Activated CD4-positive, alpha-beta T cell treated with anti-CD3 and anti-CD28 coated beads, Interleukin-2, Interleukin-4, amounts not matched to agents 100 ng/mL and 50 ng/mL, durations not matched to agents 16 hours and 8 hours (primary cell): ENCODE results near the gene TMEM269.

ENCODE experiments used
- DNase-seq: peaks from one replicate; pipeline ENCODE4 v3.0.0-alpha.2; 2020; ENCODE audit warnings: low spot score

The TMEM269 gene

GRCh38 chr1:42784946-42785693 is at the start of gene TMEM269:
TMEM269 (plus strand) TSS chr1:42784991; CDS start chr1:42789894, 4,903 bp downstream.
- DNase-seq, result peak; percentile 34

- no peak for DNase-seq
Measured at GRCh38 chr1:42735056-42735455, 49.7 kb upstream of the TMEM269 start.

GRCh38 chr1:42735477-42736105 is 49.2 kb upstream of the TMEM269 start:
- DNase-seq, result no peak

DNA sequence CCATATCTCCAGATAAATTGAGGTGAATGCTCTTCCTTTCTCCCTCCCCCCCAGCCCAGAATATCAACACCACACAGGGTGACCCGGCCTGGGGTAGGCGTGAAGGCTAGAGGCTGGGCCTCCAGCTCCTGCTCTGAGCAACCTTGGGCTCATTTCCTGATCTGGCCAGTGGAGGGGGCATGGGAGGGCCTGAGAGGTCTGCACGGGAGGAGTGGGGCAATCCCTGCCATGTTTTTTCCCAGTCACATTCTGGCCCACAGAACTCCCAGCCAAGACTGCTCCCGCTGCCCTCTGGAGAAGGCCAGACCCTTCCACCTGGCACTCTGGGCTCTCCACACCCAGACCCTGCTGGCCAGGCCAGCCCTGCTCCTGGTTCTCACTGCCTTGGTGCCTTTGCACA is 48.6 kb upstream of the TMEM269 start:
- no peak for DNase-seq

GRCh38 chr1:42736571-42737200 is 48.1 kb upstream of the TMEM269 start:
- DNase-seq, result no peak

DNA sequence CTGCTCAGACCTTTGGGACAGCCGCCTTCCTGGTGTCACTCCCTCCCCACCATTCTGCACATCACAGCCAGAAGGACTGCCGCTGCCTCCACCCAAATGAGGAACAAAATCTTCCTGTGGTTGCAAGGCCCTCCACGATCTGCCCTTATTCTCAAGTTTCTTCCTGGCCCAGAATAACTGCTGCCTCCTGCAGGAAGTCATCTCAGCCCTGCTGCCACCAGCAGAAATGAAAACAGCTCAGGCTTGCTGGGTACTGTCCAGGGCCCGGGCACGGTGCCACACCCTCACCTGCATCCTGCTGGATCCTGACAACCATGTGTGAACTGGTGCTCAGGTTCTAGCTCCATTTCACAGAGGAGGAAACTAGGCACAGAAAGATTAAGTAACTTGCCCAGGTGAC is 47.5 kb upstream of the TMEM269 start:
- no peak for DNase-seq

DNA sequence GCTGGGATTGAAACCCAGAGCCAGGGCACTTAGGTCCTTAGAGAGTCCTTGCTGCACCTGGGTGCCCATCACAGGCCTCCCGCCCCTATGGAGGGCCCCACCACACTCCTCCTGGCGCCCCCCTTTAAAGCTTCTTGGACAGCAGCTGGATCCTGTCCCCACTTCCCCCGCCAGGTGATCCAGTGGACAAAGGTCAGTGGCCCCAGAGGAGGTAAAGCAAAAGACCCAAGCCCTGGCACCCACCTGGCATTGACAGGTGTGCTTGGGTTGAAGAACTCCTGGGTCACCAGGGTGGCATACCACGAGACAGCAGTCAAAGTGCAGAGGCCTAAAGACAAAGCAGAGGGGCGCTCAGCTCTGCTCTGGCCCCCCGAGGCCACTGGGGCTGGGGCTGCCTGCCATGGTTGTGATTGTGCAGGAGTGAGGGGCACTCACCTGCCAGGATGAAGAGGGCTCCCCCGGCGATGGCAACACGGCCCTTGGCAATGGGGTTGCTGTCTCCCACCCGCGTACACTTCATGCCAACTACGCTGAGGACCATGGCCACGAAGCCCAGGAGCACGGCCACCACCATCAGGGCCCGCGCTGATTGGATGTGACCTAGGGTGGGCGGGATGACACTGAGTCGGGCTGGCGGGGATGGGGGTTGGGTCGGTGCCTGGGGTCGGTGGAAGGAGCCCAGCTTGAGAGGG is 46.7 kb upstream of the TMEM269 start:
- no peak for DNase-seq

- DNase-seq, result no peak
Measured at GRCh38 chr1:42738678-42739226, 46.0 kb upstream of the TMEM269 start.

- no peak for DNase-seq
Measured at GRCh38 chr1:42739753-42740700, 44.8 kb upstream of the TMEM269 start, which contains the start of gene CLDN19. CLDN19 (minus strand) TSS chr1:42740236; CDS start chr1:42740063, 173 bp downstream.

GRCh38 chr1:42740851-42741580 is 43.8 kb upstream of the TMEM269 start:
- DNase-seq, result no peak

DNA sequence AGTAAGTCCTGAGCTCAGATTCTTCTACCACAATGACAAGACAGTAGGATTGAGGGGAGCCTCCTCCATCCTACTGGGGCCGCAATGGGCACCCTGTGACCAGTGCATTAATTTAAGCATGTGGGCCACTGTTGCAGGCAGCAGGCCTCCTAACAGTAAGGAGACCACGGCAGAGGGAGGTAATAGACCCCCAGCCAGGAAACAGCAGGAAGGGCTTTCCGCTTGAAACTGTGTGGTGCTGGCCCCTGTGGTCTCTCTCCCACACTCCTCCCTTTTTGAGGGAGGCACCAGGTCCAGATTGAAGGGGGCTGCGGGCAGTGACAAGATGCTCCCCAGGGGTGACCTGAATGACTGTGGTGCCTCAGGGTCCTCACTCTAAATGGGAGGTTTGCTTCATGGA is 43.1 kb upstream of the TMEM269 start:
- no peak for DNase-seq

DNA sequence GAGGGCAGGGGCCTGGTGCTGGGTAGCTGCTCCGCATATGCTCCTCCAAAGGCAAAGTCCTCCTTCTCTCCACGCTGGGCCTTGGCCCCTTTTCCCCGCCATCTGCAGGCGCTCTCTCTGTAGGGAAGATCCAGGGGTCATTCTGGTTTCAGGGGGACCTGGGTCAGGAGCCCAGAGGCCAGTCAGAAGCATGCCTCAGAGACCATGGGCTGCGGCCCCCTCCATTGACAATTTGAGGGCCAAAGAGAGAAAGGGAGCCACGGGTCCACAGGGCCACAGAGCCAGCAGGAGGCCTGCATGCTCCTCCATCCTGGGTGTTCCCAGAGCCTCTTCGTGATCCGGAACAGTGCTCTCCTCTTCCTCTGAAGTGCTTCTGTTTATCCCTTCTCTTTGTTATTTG is 42.6 kb upstream of the TMEM269 start:
- DNase-seq, result no peak

DNA sequence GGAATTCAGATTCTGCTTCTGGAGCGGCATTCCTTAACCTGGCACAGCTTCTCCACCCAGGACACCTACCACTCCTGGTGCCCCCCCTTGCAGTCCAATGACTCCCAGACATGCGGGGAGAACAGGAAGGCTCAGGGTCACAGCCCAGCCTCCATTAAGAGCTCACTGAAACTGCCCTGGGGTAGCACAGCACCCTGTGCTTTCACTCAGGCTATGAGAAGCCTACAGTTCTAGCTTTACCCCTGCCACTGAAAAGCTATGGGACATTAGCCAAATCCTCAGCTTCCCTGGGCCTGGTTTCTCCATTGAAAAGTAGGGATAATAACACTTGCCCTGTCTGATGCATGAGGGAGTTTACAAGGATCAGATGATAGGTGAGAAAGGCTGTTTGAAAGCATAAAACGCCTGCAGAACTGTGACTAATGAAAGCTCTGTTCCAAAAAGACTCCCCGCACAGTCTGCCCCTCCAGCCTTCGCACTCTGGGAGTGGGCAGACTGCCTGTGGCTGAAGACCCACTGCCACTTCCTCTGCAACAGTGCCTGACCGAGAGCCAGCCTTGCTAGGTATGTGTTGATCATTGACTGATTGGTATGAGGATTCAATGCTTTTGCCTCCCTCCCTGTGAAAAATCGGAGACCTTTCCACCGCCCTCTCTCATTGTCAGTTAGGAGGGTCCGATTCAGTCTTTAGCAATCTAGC is 42.0 kb upstream of the TMEM269 start:
- DNase-seq, result no peak

DNA sequence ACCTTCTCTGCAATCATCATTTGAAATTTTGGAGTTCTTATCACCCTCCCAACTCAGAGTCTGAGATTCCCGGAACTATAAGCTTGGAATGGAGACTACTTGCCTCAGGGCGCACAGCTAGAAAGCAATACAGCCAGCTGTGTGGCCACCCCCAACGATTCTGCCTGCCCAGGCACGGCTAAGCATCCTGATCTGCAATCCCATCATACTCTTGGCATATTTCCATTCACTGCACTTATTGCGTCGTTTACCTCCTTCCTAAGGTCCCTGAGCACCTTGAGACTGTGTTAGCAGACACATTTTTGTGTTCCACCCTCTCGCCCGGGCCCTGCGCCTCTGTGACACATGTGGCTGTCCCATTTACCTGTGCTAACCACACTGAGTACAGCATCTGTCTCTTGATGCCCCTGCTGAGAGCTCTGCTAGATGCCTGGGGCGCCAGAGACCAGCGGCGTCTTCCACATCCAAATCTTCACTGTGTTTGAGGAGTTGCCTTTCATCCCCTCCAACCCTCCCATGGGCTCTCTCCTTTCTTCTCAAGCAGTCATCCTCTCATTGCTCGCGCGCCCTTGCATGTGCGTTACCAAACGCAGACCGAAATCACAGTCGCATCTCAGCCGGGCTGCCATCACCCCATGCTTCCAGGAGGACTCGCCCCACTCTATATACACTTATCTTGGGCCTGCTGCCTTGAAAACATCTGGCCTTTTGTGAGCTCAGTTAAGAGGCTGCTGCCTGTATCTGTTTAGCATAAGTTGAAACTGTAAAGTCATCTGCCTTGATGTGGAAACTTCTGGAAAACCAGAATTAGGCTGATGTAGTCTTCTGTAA is 41.3 kb upstream of the TMEM269 start:
- DNase-seq, result no peak

DNA sequence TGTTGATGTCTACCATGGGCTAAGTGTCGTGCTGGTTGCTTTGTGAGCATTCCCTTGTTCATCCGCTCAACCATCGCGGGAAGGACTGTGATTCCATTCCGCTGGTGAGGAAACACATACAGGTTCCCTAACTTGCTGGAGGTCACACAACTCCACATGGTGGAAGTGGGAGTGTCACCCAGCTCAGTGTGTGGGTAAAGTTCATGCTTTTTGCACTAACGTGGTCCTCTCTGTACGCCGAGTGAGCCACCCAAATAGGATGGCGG is 40.7 kb upstream of the TMEM269 start:
- no peak for DNase-seq

DNA sequence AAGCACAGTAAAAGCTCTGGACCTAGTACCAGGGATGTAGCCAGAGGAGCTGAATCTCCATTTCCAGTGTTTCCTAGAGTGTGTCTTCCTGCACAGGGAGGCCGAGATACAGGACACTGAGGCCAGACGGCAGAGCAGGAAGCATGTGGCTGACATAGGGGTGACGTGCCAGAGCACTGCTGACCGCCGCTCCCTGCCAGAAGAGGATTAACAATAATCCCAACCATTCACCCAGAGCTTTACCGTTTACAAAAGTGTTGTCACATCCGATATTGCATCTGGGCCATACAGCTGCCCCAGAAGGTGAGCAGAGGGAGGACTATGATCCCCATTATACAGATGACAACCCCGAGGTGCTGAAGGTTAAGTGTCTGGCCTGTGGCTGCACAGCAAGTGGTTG is 38.9 kb upstream of the TMEM269 start:
- DNase-seq, result no peak

GRCh38 chr1:42746436-42747105 is 38.2 kb upstream of the TMEM269 start:
- no peak for DNase-seq

GRCh38 chr1:42747125-42747524 is 37.7 kb upstream of the TMEM269 start:
- DNase-seq, result no peak

DNA sequence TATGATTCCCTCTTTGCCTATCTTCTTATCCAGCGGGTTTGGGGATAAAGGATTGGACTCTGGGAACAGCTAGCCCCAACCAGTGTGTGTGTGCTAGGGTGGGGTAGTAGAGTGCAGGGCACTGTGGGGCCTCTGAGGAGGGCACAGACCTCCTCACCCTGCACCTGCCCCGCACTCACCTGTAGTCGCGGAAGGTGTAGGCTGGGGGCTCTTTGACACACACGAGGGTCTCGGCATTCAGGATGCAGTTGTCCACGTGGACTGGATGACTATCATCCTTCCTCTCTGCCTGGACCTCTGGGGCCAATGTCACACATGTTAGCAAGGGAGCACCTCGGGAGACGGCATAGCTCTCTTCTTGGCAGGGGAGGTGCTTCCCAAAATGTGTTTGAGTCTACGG is 36.8 kb upstream of the TMEM269 start:
- no peak for DNase-seq
